NCI-H2107 (cell line): ENCODE results near the gene SNRNP70.
"Not testable (repeated sequence)": the region's sequence is repeated elsewhere in the genome, so short reads cannot be mapped to it uniquely, and the experiment has no call there.

ENCODE experiments used
- DNase-seq: peaks from one replicate; lab custom pipeline; 2025; lab: John Stamatoyannopoulos, UW

SNRNP70 gene

GRCh38 chr19:49064768-49065611 lies 20.3 kb upstream of the SNRNP70 start, which contains the start of gene NTF4:
Gene NTF4 (minus strand): TSS chr19:49064818. CDS start chr19:49061997, 2,821 bp downstream.
- DNase-seq, result no peak

- no peak for DNase-seq
Observed at GRCh38 chr19:49065905-49066512, 19.2 kb upstream of the SNRNP70 start.

DNA sequence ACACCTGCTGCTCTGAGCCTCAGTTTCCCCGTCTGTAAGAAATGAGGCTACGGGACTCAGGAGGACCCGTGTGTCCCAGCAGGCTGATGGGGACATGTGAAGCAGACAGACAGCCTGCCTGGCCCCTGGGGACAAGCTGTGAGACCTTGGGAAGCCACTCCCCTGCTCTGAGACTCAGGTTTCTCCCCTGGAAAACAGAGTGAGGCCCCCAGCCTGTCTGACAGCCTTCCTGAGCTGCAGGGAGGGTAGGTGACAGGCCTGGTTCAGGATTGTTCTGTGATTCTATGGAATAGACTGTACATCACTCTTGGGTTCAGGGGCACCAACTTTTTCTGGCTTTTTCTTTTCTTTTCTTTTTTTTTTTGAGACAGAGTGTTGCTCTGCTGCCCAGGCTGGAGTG lies 17.7 kb upstream of the SNRNP70 start:
- DNase-seq, result no peak

- DNase-seq, result no peak
Observed at GRCh38 chr19:49069026-49069425, 16.2 kb upstream of the SNRNP70 start.

DNA sequence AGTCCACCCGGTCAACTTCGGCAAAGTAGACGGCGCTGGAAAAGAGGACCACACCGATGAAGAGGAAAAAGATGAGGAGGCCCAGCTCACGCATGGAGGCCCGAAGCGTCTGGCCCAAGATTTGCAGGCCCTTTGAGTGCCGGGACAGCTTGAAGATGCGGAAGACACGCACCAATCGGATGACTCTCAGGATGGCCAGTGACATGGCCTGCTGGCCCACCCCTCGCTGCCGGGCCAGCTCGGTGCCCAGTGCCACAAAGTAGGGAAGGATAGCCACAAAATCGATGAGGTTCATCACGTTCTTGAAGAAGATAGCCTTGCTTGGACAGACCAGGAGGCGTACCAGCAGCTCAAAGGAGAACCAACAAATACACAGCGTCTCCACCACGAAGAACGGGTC lies 14.8 kb upstream of the SNRNP70 start:
- no peak for DNase-seq

- no peak for DNase-seq
Observed at GRCh38 chr19:49071860-49072547, 13.2 kb upstream of the SNRNP70 start.

- DNase-seq, result no peak
Observed at GRCh38 chr19:49073514-49074378, 11.5 kb upstream of the SNRNP70 start.

GRCh38 chr19:49074869-49075268 lies 10.4 kb upstream of the SNRNP70 start:
- DNase-seq, result not testable (repeated sequence)

DNA sequence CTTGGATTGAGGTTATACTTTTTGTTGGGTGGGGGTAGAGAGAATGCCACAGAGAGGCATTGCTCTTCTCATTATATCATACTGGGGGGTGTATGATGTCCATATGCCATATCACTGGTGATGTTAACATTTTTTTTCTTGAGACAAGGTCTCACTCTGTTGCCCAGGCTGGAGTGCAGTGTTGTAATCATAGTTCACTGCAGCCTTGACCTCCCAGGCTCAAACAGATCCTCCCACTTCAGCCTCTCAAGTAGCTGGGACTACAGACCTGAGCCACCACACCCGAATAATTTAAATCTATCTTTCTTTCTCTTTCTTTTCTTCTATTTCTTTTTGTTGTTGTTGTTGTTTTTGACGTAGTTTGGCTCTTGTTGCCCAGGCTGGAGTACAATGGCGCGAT lies 4.9 kb upstream of the SNRNP70 start:
- DNase-seq, result no peak

DNA sequence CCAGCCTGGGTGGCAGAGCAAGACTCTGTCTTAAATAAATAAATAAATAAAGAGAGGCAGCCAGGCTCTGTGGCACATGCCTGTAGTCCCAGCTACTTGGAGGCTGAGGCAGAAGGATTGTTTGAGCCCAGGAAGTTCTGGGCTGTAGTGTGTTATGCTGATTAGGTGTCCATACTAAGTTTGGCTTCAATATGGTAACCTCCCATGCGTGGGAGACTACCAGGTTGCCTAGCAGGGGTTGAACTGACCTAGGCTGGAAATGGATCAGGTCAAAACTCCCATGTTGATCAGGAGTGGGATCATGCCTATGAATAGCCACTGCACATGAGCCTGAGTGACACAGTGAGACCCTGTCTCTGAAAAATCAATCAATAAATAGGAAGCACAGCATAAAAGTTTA lies 4.0 kb upstream of the SNRNP70 start:
- no peak for DNase-seq

DNA sequence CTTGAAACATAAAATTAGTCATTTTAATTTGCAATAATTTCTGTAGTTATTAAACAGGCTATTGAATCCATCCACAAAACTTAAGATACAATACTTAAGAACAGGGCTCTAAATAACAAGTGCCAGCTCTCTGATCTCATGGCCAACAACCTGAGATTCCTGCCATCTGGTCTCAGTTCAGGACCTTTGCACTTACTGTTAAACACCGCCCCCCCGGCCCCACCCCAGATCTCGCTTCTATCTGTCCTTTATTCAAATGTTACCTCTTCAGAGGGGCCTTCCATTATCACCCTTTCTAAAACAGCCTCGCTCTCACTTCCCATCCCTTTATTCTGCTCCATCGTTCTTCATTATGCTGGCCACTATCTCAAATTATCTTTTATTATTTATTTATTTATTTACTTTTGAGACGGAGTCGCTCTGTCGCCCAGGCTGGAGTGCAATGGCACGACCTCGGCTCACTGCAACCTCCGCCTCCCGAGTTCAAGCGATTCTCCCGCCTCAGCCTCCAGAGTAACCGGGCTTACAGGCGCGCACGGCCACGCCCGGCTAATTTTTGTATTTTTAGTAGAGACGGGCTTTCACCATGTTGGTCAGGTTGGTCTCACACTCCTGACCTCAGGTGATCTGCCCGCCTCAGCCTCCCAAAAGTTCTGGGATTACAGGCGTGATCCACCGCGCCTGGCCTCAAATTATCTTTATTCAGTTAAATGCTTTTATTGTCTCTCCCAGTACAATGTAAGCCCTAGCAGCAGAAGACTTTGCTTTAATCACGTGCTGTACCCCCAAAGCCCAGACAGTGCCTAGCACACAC lies 838 bp upstream of the SNRNP70 start:
- DNase-seq, result no peak

DNA sequence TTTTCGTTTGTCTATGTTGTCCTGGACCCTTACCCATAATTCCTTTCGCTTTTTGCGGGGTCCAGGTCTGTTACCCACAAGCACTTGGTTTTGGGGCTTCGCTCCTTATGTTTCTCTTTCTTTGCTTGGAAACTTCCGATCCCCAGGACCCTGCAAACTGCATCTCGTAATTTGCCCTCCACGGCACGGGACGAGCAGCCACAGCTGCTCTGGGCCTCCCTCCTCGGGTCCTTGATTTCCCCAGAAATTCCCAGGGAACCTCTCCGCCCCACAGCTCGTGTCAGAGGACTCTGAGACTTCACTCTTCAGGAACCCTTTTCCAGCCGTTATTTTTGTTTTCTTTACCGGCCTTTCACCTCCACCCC lies 599 bp downstream of the SNRNP70 start:
- DNase-seq, result no peak

GRCh38 chr19:49086296-49086695 lies 1.0 kb downstream of the SNRNP70 start:
- DNase-seq, result no peak

GRCh38 chr19:49091391-49092038 lies 6.3 kb downstream of the SNRNP70 start:
- no peak for DNase-seq

GRCh38 chr19:49092686-49093085 lies 7.4 kb downstream of the SNRNP70 start:
- DNase-seq, result no peak

- DNase-seq, result no peak
Observed at GRCh38 chr19:49094505-49095482, 9.5 kb downstream of the SNRNP70 start.

DNA sequence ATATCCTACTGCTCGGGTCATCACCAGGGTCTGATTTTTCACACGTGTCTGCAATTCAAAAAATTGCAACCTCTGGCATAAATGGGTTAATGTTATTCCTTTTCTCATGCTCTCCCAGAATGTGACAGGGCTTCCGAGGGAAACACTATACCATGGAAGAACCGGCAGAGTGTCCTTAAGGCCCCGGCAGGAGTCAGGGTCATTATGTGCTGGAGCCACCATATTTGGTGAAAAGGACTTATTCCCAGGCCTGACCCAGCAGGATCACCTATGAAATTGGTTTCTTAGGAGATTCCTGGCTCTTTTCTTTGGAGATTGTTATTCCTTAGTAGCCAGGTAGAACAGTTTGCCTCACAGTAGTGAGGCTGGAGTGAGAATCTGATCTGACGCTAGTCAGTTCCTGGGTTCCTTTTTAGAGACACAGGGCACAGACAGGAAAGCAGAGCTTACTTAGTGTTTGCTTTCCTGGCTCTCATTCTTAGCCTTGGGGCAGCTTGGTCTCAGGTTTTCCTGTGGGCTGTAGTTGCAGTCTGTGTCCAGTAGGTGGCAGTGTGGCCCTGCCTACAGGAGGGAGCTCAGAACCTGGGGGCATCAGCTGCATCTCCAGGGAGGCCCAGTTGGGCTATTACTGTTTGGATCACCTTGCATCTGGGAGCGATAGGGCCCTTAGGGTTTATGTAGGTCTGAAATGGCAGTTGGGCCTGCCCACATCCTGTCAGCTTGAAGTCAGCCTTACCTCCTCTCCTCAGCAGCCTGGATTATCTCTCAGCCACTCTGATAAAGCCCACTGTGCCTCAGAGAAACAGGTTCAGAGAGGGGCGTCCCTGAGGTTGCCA lies 12.4 kb downstream of the SNRNP70 start:
- DNase-seq, result peak; percentile 40

GRCh38 chr19:49098795-49099194 lies 13.5 kb downstream of the SNRNP70 start:
- no peak for DNase-seq

DNA sequence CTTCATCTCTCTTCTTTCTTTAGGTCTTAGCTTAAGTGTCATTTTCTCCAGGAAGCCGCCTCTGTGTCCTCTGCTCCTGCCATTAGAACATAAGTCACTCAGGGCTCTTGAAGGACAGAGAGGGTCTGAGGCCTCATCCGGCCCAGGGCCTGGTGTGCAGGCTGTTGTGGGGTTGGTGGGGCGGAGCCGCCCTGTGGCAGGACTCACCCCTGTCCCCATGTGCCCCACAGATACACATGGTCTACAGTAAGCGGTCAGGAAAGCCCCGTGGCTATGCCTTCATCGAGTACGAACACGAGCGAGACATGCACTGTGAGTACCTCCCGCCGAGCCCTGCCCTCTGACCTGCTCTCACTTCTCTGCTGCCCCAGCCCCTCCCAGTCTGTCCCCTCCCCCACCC lies 15.9 kb downstream of the SNRNP70 start:
- no peak for DNase-seq
